Neutrophil (primary cell): ENCODE measurements around the gene HLA-F.

Experiments used
- H3K27ac ChIP-seq: fragments of 200-600 bp; sonication (generic); 2 replicates; pipeline ENCODE4 v1.5.1; 2016; ENCODE audit warnings: mild to moderate bottlenecking, moderate library complexity
- H3K27me3 ChIP-seq: fragments of 200-600 bp; sonication (generic); 2 replicates; pipeline ENCODE4 v1.6.0; 2016; ENCODE audit warnings: mild to moderate bottlenecking
- H3K36me3 ChIP-seq: fragments of 200-600 bp; sonication (generic); 2 replicates; pipeline ENCODE4 v1.5.1; 2017
- H3K4me1 ChIP-seq, 2 experiments: fragments of 200-600 bp in 1 of 2; sonication (generic) in 1 of 2; 1 replicate in 1 of 2; 2 replicates in 1 of 2; pipeline versions ENCODE4 v1.5.1 to v1.6.1; 2013 to 2016; ENCODE audit warnings: low read depth in 1 of 2, low read length in 1 of 2, mild to moderate bottlenecking in 1 of 2, moderate library complexity in 1 of 2; ENCODE audit not compliant: control insufficient read depth in 1 of 2, insufficient read depth in 1 of 2
- H3K4me3 ChIP-seq, 2 experiments: fragments of 200-600 bp in 1 of 2; sonication (generic) in 1 of 2; 1 replicate in 1 of 2; 2 replicates in 1 of 2; pipeline ENCODE4 v1.5.1; 2013 to 2016; ENCODE audit warnings: low read depth in 1 of 2, low read length in 1 of 2, mild to moderate bottlenecking in 1 of 2, moderate library complexity in 1 of 2
- H3K9me3 ChIP-seq: fragments of 200-600 bp; sonication (generic); 2 replicates; pipeline ENCODE4 v1.5.1; 2016
- TF ChIP-seq, protein P1 (sequence below): fragments of 200-600 bp; sonication (generic); IDR thresholded peaks from 2 replicates; pipeline ENCODE4 v1.5.1; 2016; ENCODE audit warnings: antibody characterized with exemption

HLA-F gene

DNA sequence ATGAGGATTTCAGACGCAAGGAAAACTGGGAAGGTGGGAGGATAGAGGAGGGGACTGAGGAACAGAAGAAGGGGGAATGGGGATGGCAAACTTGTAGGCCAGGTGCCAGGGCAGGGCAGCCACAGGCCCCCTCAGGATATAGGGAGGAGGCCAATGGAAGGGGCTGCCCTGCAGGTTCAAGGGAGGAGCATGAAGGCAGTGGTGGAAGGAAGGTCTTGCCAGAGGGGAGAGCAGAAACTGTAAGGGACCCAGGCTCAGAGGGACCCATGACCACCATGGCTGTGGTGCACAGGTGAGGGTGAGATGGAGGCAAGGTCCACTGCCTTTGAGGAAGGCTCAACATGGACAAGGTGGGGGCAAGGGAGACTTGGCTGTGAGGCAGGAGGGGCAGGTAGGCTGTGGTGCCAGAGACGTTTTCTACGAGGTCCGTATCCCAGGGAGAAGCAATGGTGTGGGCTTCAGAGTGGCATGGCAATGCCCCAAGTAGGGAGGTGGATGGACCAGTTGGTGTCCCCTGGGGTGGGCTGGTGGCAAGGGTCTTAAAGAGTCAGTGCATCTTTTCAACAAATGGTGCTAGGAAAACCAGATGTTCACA, 22.7 kb downstream of the HLA-F start:
- TF ChIP-seq, protein P1, sequence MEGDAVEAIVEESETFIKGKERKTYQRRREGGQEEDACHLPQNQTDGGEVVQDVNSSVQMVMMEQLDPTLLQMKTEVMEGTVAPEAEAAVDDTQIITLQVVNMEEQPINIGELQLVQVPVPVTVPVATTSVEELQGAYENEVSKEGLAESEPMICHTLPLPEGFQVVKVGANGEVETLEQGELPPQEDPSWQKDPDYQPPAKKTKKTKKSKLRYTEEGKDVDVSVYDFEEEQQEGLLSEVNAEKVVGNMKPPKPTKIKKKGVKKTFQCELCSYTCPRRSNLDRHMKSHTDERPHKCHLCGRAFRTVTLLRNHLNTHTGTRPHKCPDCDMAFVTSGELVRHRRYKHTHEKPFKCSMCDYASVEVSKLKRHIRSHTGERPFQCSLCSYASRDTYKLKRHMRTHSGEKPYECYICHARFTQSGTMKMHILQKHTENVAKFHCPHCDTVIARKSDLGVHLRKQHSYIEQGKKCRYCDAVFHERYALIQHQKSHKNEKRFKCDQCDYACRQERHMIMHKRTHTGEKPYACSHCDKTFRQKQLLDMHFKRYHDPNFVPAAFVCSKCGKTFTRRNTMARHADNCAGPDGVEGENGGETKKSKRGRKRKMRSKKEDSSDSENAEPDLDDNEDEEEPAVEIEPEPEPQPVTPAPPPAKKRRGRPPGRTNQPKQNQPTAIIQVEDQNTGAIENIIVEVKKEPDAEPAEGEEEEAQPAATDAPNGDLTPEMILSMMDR = no peak
- H3K9me3 ChIP-seq = no peaks in the 10 kb centered on the region
- peaks cover 22% of the 10 kb centered on the region in 2 experiments for H3K4me1 ChIP-seq
- H3K36me3 ChIP-seq = peaks cover 7% of the 10 kb centered on the region
- peaks cover 32% of the 10 kb centered on the region for H3K27me3 ChIP-seq
- no peak overlapping the region for H3K4me3 ChIP-seq
- H3K27ac ChIP-seq = no peak overlapping the region

- TF ChIP-seq, protein P1 = no peak
- H3K4me3 ChIP-seq = no peak overlapping the region
- no peak overlapping the region for H3K27ac ChIP-seq
- no peaks in the 10 kb centered on the region for H3K9me3 ChIP-seq
- peaks cover 43% of the 10 kb centered on the region for H3K27me3 ChIP-seq
- H3K36me3 ChIP-seq = peaks cover 7% of the 10 kb centered on the region
- H3K4me1 ChIP-seq = peaks cover 25 to 26% of the 10 kb centered on the region in 2 experiments
Observed at GRCh38 chr6:29746846-29747687, 23.8 kb downstream of the HLA-F start.

- peaks cover 29 to 30% of the 10 kb centered on the region in 2 experiments for H3K4me1 ChIP-seq
- peaks cover 50% of the 10 kb centered on the region for H3K27me3 ChIP-seq
- H3K4me3 ChIP-seq = peak overlapping the region; percentile 61 to 89
- H3K9me3 ChIP-seq = no peaks in the 10 kb centered on the region
- peaks cover 7% of the 10 kb centered on the region for H3K36me3 ChIP-seq
- H3K27ac ChIP-seq = no peak overlapping the region
- TF ChIP-seq, protein P1 = no peak
Observed at GRCh38 chr6:29747688-29748250, 24.5 kb downstream of the HLA-F start.

DNA sequence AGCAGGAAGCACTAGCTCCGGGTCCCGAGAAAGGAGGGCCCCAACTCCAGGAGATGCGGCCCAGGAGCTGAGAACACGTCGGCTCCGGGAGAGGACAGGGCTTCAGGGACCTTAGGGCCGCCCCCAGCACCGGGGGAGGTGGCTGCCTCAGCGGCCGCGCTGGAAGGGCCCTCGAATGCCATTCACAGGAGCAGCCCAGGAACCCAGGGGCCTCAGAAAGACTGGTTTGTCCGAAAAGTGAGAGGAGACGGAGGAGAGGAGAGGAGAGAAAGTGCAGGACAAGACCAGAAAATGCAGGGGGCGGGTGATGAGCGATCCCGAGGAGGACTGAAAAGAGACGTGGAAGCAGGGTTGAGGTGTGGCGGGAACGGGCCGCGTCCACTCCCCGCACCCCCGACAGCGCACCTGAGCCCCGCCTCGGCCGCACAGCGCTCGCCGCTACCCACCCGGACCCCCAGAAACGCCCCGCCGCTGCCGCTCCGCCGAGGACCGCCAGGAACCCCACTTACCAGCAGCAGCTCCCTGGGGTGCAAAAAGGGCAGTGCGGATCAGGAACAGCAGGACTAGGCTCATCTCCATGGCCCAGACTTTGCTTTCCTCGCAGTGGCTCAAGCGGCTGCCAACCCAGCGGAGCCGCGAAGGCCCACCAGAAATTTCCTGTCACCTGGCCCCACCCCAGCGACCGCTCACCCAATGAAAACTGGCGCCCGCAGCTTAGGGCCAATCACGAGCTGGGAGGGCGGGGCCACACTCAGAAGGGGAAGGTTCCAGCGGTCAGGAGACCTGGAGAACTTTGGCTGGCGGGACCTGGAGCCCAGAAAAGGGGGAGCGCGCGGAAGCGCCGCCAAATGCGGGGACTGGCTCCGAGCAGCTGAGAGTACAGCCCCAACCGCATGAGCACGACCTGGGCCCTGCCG, 25.4 kb downstream of the HLA-F start:
- Histone ChIP-seq H3K4me1 (peaks cover 31 to 32% of the 10 kb centered on the region in 2 experiments), H3K27ac (peak overlapping the region; percentile 16), H3K9me3 (no peaks in the 10 kb centered on the region), H3K27me3 (peaks cover 57% of the 10 kb centered on the region), H3K4me3 (peak overlapping the region; percentile 61 to 89), H3K36me3 (peaks cover 7% of the 10 kb centered on the region)
- TF ChIP-seq, protein P1 = no peak

DNA sequence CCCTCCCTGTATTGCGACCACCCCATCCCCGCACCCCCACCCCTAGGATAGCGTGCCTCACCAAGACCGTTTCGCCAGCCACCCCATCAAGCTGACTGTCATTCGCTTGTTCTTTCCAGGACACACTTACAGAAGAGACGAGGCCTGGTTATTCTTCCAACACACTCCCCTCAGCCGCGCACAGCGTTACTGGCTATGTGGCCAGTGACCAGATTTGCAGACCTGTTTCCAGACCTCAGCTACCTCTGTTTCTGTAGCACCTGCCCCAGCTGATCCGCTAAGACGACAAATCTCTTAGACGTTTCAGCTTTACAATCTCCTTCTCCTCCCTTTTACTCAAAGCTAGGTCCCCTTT, 26.1 kb downstream of the HLA-F start:
- H3K27me3 ChIP-seq = peaks cover 61% of the 10 kb centered on the region
- H3K27ac ChIP-seq = peak overlapping the region; percentile 16
- TF ChIP-seq, protein P1 = no peak
- peaks cover 3% of the 10 kb centered on the region for H3K36me3 ChIP-seq
- no peaks in the 10 kb centered on the region for H3K9me3 ChIP-seq
- H3K4me1 ChIP-seq = peaks cover 31 to 32% of the 10 kb centered on the region in 2 experiments
- peak overlapping the region; percentile 61 to 89 for H3K4me3 ChIP-seq
